ENCODE measurements around the gene ZNF777. TPM values are rescaled to one million over a fixed set of nuclear protein-coding genes. Genes with fewer than 3 reads are reported as not detected.

The ZNF777 gene
- total and polyA plus RNA-seq, 7 experiments from 2014 or later: 0.76 to 16.1 (median 14.0) TPM

DNA sequence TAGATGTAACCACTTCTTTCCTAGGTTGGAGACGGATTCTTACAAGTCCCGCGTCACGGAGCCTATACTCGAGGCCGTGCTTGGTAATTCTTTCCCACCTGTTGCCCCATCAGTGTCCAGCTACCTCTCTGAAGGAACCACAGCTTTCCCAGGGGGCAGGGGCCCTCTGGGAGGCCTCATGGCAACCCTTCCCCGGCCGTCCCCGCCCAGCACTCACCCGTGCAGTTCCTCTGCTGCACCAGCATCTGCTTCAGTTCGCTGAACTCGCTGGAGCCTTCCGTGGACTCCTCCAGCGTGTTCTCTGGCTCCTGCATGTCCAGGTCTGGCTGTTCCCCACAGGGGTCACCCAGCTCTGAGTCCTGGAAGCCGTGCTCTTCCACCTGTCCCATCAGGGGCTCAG, 24.5 kb downstream of the ZNF777 start:
- peaks cover 6 to 58% (median 27%) of the 10 kb centered on the region in 5 donors for H3K36me3 Mint-ChIP-seq
- Histone ChIP-seq H3K27me3 (ENCODE audit: control insufficient read depth in 2 of 2, insufficient read depth in 2 of 2, low read length in 2 of 2) (no peaks in the 10 kb centered on the region), H3K4me1 (ENCODE audit: control insufficient read depth in 2 of 2, insufficient read depth in 2 of 2, low read length in 2 of 2) (peaks cover 0 to 6% of the 10 kb centered on the region in 2 donors), H3K4me3 (ENCODE audit: low read length) (no peak overlapping the region), H3K36me3 (ENCODE audit: control insufficient read depth in 2 of 3, insufficient read depth in 3 of 3, low read length in 3 of 3) (peaks cover 0 to 51% (median 0%) of the 10 kb centered on the region in 3 experiments), H3K27ac (ENCODE audit: low read depth, low read length) (no peak overlapping the region), H3K9me3 (ENCODE audit: control insufficient read depth in 2 of 3, low read length in 3 of 3) (no peaks in the 10 kb centered on the region)
- no peak for DNase-seq
- no peak overlapping the region for H3K27ac Mint-ChIP-seq
- intact Hi-C loops (cut with micrococcal nuclease): no loop called here
- H3K9me3 Mint-ChIP-seq: peaks cover 0 to 2% (median 0%) of the 10 kb centered on the region in 11 donors
- H3K4me1 Mint-ChIP-seq: peaks cover 2 to 19% (median 14%) of the 10 kb centered on the region in 7 donors
- no peak for ATAC-seq
- no peaks in the 10 kb centered on the region for H3K27me3 Mint-ChIP-seq
- POLR2A ChIA-PET: no interaction called here
- CTCF ChIA-PET: no interaction called here
- H3K4me3 Mint-ChIP-seq: no peak overlapping the region

DNA sequence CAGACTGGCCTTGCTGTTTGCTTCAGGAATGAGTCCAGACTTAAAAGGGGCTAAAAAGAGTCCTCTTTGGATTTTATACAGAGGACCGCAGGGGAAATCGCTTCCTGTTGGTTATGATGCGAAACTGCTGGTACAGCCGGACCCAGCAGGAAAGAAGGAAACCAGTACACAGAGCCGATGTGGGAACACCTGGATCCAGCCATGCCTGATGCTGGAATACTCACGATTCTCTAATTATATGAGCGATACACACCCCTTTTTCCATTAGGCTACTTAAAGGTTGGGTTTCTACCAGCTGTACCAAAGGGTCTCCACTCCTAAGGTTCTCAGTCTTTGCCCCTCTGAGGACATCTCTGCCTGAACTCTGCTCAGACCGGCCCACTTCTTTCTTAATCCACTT, 27.7 kb downstream of the ZNF777 start:
- CTCF ChIA-PET: no interaction called here
- no peaks in the 10 kb centered on the region for H3K9me3 ChIP-seq (ENCODE audit: control insufficient read depth in 2 of 3, low read length in 3 of 3)
- Mint-ChIP-seq H3K9me3 (peaks cover 0 to 2% (median 0%) of the 10 kb centered on the region in 11 donors), H3K4me3 (no peak overlapping the region), H3K27ac (peak overlapping the region in 1 of 9 donors; percentile 6), H3K27me3 (no peaks in the 10 kb centered on the region), H3K36me3 (peaks cover 6 to 61% (median 35%) of the 10 kb centered on the region in 5 donors), H3K4me1 (peaks cover 0 to 13% (median 2%) of the 10 kb centered on the region in 7 donors)
- intact Hi-C loops (cut with micrococcal nuclease): no loop called here
- no peaks in the 10 kb centered on the region for H3K27me3 ChIP-seq (ENCODE audit: control insufficient read depth in 2 of 2, insufficient read depth in 2 of 2, low read length in 2 of 2)
- no peak overlapping the region for H3K4me3 ChIP-seq (ENCODE audit: low read length)
- no peak for DNase-seq
- no peak for ATAC-seq
- POLR2A ChIA-PET: no interaction called here
- no peak overlapping the region for H3K27ac ChIP-seq (ENCODE audit: low read depth, low read length)
- H3K4me1 ChIP-seq (ENCODE audit: control insufficient read depth in 2 of 2, insufficient read depth in 2 of 2, low read length in 2 of 2): no peaks in the 10 kb centered on the region
- peaks cover 0 to 61% (median 0%) of the 10 kb centered on the region in 3 experiments for H3K36me3 ChIP-seq (ENCODE audit: control insufficient read depth in 2 of 3, insufficient read depth in 3 of 3, low read length in 3 of 3)

DNA sequence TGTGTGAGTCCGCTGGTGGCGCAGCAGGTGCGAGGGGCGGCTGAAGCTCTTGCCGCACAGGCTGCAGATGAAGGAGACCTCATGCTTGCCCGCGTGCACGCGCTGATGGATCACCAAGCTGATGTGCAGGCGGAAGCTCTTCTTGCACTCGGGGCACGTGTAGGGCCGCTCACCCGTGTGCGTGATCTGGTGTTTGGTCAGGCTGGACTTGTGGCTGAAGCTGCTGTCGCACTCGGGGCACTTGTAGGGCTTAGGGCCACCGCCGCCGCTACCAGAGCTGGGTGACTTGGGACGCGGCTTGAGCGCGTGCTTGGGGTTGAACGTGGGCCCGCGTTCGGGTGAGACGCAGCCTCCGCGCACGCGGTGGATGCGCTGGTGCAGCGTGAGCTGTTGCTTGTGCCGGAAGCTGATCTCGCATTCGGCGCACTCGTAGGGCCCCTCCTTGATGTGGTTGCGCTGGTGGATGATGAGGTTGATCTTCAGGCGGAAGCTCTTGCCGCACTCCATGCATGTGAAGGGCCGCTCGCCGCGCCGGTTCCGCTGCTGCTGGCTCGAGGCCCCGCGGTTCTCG, 28.7 kb downstream of the ZNF777 start:
- POLR2A ChIA-PET: no interaction called here
- H3K9me3 Mint-ChIP-seq: peaks cover 0 to 2% (median 0%) of the 10 kb centered on the region in 11 donors
- intact Hi-C loops (cut with micrococcal nuclease): no loop called here
- CTCF ChIA-PET: no interaction called here
- Histone ChIP-seq H3K9me3 (ENCODE audit: control insufficient read depth in 2 of 3, low read length in 3 of 3) (no peaks in the 10 kb centered on the region), H3K27ac (ENCODE audit: low read depth, low read length) (no peak overlapping the region), H3K4me1 (ENCODE audit: control insufficient read depth in 2 of 2, insufficient read depth in 2 of 2, low read length in 2 of 2) (no peaks in the 10 kb centered on the region), H3K4me3 (ENCODE audit: low read length) (no peak overlapping the region), H3K27me3 (ENCODE audit: control insufficient read depth in 2 of 2, insufficient read depth in 2 of 2, low read length in 2 of 2) (no peaks in the 10 kb centered on the region), H3K36me3 (ENCODE audit: control insufficient read depth in 2 of 3, insufficient read depth in 3 of 3, low read length in 3 of 3) (peaks cover 0 to 60% (median 0%) of the 10 kb centered on the region in 3 experiments)
- H3K36me3 Mint-ChIP-seq: peaks cover 6 to 58% (median 31%) of the 10 kb centered on the region in 5 donors
- H3K4me3 Mint-ChIP-seq: no peak overlapping the region
- no peaks in the 10 kb centered on the region for H3K27me3 Mint-ChIP-seq
- ATAC-seq (no peak), DNase-seq (no peak)
- H3K4me1 Mint-ChIP-seq: peaks cover 0 to 13% (median 2%) of the 10 kb centered on the region in 7 donors
- no peak overlapping the region for H3K27ac Mint-ChIP-seq

DNA sequence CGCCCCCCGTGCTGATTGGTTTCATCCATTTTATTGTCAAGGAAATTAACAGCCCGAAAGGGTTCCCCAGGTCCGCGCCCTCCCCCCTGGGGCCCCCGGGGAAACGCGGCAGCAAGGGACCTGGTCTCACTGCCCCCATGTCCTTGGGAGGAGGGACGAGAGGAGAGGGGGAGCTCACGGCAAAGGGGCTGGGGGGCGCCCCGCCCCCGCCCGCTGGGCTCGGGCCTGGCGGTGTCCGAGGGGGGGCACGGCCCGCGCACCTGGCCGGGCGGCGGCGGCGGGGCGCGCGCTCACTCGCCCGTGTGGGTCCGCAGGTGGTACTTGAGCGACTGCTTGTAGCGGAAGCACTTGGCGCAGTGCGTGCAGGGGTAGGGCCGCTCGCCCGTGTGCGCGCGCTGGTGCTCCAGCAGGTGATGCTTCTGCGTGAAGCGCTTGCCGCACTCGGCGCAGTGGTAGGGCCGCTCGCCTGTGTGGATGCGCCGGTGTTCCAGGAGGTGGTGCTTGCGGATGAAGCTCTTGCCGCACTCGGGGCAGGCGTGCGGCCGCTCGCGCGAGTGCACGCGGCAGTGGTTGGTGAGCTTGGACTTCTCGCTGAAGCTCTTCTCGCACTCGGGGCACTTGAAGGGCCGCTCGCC, 29.3 kb downstream of the ZNF777 start:
- H3K4me3 ChIP-seq (ENCODE audit: low read length): no peak overlapping the region
- H3K27ac Mint-ChIP-seq: no peak overlapping the region
- H3K9me3 Mint-ChIP-seq: peaks cover 0 to 2% (median 0%) of the 10 kb centered on the region in 11 donors
- H3K9me3 ChIP-seq (ENCODE audit: control insufficient read depth in 2 of 3, low read length in 3 of 3): no peaks in the 10 kb centered on the region
- ChIA-PET CTCF (no interaction called here), POLR2A (no interaction called here)
- no peaks in the 10 kb centered on the region for H3K4me1 ChIP-seq (ENCODE audit: control insufficient read depth in 2 of 2, insufficient read depth in 2 of 2, low read length in 2 of 2)
- intact Hi-C loops (cut with micrococcal nuclease): no loop called here
- H3K27ac ChIP-seq (ENCODE audit: low read depth, low read length): no peak overlapping the region
- no peak for DNase-seq
- H3K36me3 Mint-ChIP-seq: peaks cover 6 to 56% (median 31%) of the 10 kb centered on the region in 5 donors
- H3K36me3 ChIP-seq (ENCODE audit: control insufficient read depth in 2 of 3, insufficient read depth in 3 of 3, low read length in 3 of 3): peaks cover 0 to 55% (median 0%) of the 10 kb centered on the region in 3 experiments
- ATAC-seq: no peak
- H3K4me3 Mint-ChIP-seq: no peak overlapping the region
- H3K27me3 ChIP-seq (ENCODE audit: control insufficient read depth in 2 of 2, insufficient read depth in 2 of 2, low read length in 2 of 2): no peaks in the 10 kb centered on the region
- H3K4me1 Mint-ChIP-seq: peaks cover 0 to 13% (median 2%) of the 10 kb centered on the region in 7 donors
- no peaks in the 10 kb centered on the region for H3K27me3 Mint-ChIP-seq

DNA sequence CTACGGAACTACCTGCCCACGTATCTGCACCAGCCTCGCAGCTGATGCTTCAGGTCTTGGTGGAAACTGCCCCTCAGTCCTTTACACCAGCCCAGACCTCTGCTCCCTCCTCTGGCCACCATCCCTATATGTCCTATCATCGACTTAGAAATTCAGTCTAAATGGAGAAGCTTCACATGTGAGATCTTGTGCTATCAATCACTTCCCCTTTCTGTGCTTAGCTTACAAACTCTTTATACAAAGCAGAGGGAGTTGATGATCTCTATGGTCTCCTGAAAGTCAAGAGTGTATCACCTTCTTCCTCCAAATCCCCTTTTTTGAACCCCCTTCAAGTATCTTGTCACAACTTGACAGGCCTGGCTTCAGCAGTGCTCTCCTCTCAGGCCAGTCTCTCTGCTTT, 30.7 kb downstream of the ZNF777 start:
- H3K27ac ChIP-seq (ENCODE audit: low read depth, low read length): no peak overlapping the region
- POLR2A ChIA-PET: interaction anchor here (0.9 kb wide), 1 partner anchor 608 kb away, joined by 6 read pairs; no protein-coding TSS in a partner anchor
- H3K36me3 Mint-ChIP-seq: peaks cover 6 to 45% (median 26%) of the 10 kb centered on the region in 5 donors
- no peak overlapping the region for H3K4me3 ChIP-seq (ENCODE audit: low read length)
- DNase-seq: no peak
- CTCF ChIA-PET: interaction anchor here (1.1 kb wide), 1 partner anchor 366 kb away, joined by 4 read pairs; no protein-coding TSS in a partner anchor
- no peaks in the 10 kb centered on the region for H3K9me3 ChIP-seq (ENCODE audit: control insufficient read depth in 2 of 3, low read length in 3 of 3)
- peaks cover 0 to 44% (median 0%) of the 10 kb centered on the region in 3 experiments for H3K36me3 ChIP-seq (ENCODE audit: control insufficient read depth in 2 of 3, insufficient read depth in 3 of 3, low read length in 3 of 3)
- no peaks in the 10 kb centered on the region for H3K27me3 Mint-ChIP-seq
- intact Hi-C loops (cut with micrococcal nuclease): no loop called here
- peaks cover 0 to 13% (median 2%) of the 10 kb centered on the region in 7 donors for H3K4me1 Mint-ChIP-seq
- no peaks in the 10 kb centered on the region for H3K4me1 ChIP-seq (ENCODE audit: control insufficient read depth in 2 of 2, insufficient read depth in 2 of 2, low read length in 2 of 2)
- peak overlapping the region in 1 of 9 donors; percentile 4 for H3K27ac Mint-ChIP-seq
- H3K27me3 ChIP-seq (ENCODE audit: control insufficient read depth in 2 of 2, insufficient read depth in 2 of 2, low read length in 2 of 2): no peaks in the 10 kb centered on the region
- no peak for ATAC-seq
- H3K9me3 Mint-ChIP-seq: peaks cover 0 to 2% (median 0%) of the 10 kb centered on the region in 11 donors
- no peak overlapping the region for H3K4me3 Mint-ChIP-seq

DNA sequence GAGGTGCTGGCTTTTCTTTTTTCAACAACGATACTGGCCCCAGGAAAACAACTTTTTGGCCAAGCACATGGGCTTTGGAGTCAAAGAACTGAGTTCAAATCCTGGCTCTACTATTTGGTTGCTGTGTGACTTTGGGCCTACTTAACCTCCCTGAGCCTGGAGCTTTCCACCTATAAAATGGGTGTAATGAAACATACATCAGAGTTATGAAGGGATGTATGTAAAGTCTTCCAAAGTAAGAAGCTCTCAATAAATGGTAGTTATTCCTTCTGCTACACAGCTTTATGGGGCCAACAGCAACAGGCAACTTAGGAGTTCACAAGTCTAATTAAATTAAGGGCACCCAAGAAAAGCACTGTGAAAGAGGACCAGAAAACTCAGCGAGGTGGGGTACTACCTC, 33.0 kb downstream of the ZNF777 start:
- H3K27me3 Mint-ChIP-seq: peaks cover 0 to 14% (median 0%) of the 10 kb centered on the region in 5 donors
- H3K4me3 Mint-ChIP-seq: no peak overlapping the region
- POLR2A ChIA-PET: no interaction called here
- Histone ChIP-seq H3K27me3 (ENCODE audit: control insufficient read depth in 2 of 2, insufficient read depth in 2 of 2, low read length in 2 of 2) (no peaks in the 10 kb centered on the region), H3K27ac (ENCODE audit: low read depth, low read length) (no peak overlapping the region), H3K9me3 (ENCODE audit: control insufficient read depth in 2 of 3, low read length in 3 of 3) (no peaks in the 10 kb centered on the region), H3K36me3 (ENCODE audit: control insufficient read depth in 2 of 3, insufficient read depth in 3 of 3, low read length in 3 of 3) (peaks cover 0 to 24% (median 0%) of the 10 kb centered on the region in 3 experiments), H3K4me3 (ENCODE audit: low read length) (no peak overlapping the region), H3K4me1 (ENCODE audit: control insufficient read depth in 2 of 2, insufficient read depth in 2 of 2, low read length in 2 of 2) (no peaks in the 10 kb centered on the region)
- CTCF ChIA-PET: no interaction called here
- H3K36me3 Mint-ChIP-seq: peaks cover 0 to 25% (median 16%) of the 10 kb centered on the region in 5 donors
- H3K27ac Mint-ChIP-seq: no peak overlapping the region
- ATAC-seq: no peak
- peaks cover 0 to 2% (median 0%) of the 10 kb centered on the region in 11 donors for H3K9me3 Mint-ChIP-seq
- H3K4me1 Mint-ChIP-seq: peaks cover 0 to 16% (median 5%) of the 10 kb centered on the region in 7 donors
- intact Hi-C loops (cut with micrococcal nuclease): no loop called here
- DNase-seq: no peak

Data from naive thymus-derived CD4-positive, alpha-beta T cell (primary cell).